HG03196 (cell line): Measurements from ENCODE around the gene PDZD8.
"Not testable (repeated sequence)": the region's sequence is repeated elsewhere in the genome, so short reads cannot be mapped to it uniquely, and the experiment has no call there.

ENCODE experiments used
- ATAC-seq: cut with Tn5 transposase; IDR thresholded peaks from one replicate; pipeline ENCODE4 v1.9.1; 2021; ENCODE audit not compliant: unreplicated experiment

PDZD8 gene

GRCh38 chr10:117294735-117295134, 80.5 kb downstream of the PDZD8 start:
- no peak for ATAC-seq

GRCh38 chr10:117294039-117294645, 81.1 kb downstream of the PDZD8 start:
- no peak for ATAC-seq

- ATAC-seq: not testable (repeated sequence)
Measured at GRCh38 chr10:117290872-117291271, 84.4 kb downstream of the PDZD8 start.

GRCh38 chr10:117284716-117285494, 90.3 kb downstream of the PDZD8 start:
- no peak for ATAC-seq

GRCh38 chr10:117277675-117278074, 97.6 kb downstream of the PDZD8 start:
- ATAC-seq: no peak

GRCh38 chr10:117275121-117275520, 100.1 kb downstream of the PDZD8 start:
- no peak for ATAC-seq

GRCh38 chr10:117274509-117274908, 100.7 kb downstream of the PDZD8 start:
- no peak for ATAC-seq

GRCh38 chr10:117273980-117274379, 101.3 kb downstream of the PDZD8 start:
- no peak for ATAC-seq

- no peak for ATAC-seq
Measured at GRCh38 chr10:117272195-117273076, 102.8 kb downstream of the PDZD8 start.

GRCh38 chr10:117271427-117271826, 103.8 kb downstream of the PDZD8 start:
- no peak for ATAC-seq

- ATAC-seq: no peak
Measured at GRCh38 chr10:117268907-117269306, 106.3 kb downstream of the PDZD8 start.

GRCh38 chr10:117268258-117268657, 107.0 kb downstream of the PDZD8 start:
- no peak for ATAC-seq

GRCh38 chr10:117266812-117267211, 108.4 kb downstream of the PDZD8 start:
- ATAC-seq: no peak

GRCh38 chr10:117266400-117266799, 108.8 kb downstream of the PDZD8 start:
- no peak for ATAC-seq

- no peak for ATAC-seq
Measured at GRCh38 chr10:117264782-117265181, 110.5 kb downstream of the PDZD8 start.

GRCh38 chr10:117262903-117263293, 112.3 kb downstream of the PDZD8 start:
- ATAC-seq: no peak

- ATAC-seq: no peak
Measured at GRCh38 chr10:117262291-117262902, 112.8 kb downstream of the PDZD8 start.

- ATAC-seq: no peak
Measured at GRCh38 chr10:117261501-117261900, 113.7 kb downstream of the PDZD8 start.

- ATAC-seq: no peak
Measured at GRCh38 chr10:117260084-117260483, 115.2 kb downstream of the PDZD8 start.

GRCh38 chr10:117259279-117259678, 116.0 kb downstream of the PDZD8 start:
- no peak for ATAC-seq

GRCh38 chr10:117257721-117258120, 117.5 kb downstream of the PDZD8 start:
- ATAC-seq: no peak
